Measurements from ENCODE around the gene MICU1. TPM values are rescaled to one million over a fixed set of nuclear protein-coding genes. Genes with fewer than 3 reads are reported as not detected.

MICU1 gene
- total RNA-seq, 2 donors from 2014 or later = 19.1 to 19.9 TPM

GRCh38 chr10:72429931-72430330, 195.9 kb downstream of the MICU1 start:
- H3K9me3 ChIP-seq (ENCODE audit: control insufficient read depth, low read length, poor library complexity, severe bottlenecking) = peaks cover 2% of the 10 kb centered on the region
- Mint-ChIP-seq H3K36me3 (ENCODE audit: low read depth) (no peaks in the 10 kb centered on the region), H3K27ac (no peak overlapping the region), H3K4me1 (no peaks in the 10 kb centered on the region), H3K4me3 (no peak overlapping the region), H3K27me3 (no peaks in the 10 kb centered on the region)
- no peak for DNase-seq
- ATAC-seq = no peak

- Mint-ChIP-seq H3K4me3 (no peak overlapping the region), H3K27ac (no peak overlapping the region), H3K36me3 (ENCODE audit: low read depth) (no peaks in the 10 kb centered on the region), H3K4me1 (no peaks in the 10 kb centered on the region), H3K27me3 (no peaks in the 10 kb centered on the region)
- DNase-seq (no peak), ATAC-seq (no peak)
- peaks cover 5% of the 10 kb centered on the region for H3K9me3 ChIP-seq (ENCODE audit: control insufficient read depth, low read length, poor library complexity, severe bottlenecking)
These were observed 198.9 kb downstream of the MICU1 start for GRCh38 chr10:72426986-72427385.

- Mint-ChIP-seq H3K4me3 (no peak overlapping the region), H3K4me1 (peaks cover 2% of the 10 kb centered on the region), H3K36me3 (ENCODE audit: low read depth) (peaks cover 2% of the 10 kb centered on the region), H3K27ac (no peak overlapping the region), H3K27me3 (no peaks in the 10 kb centered on the region)
- peaks cover 5% of the 10 kb centered on the region for H3K9me3 ChIP-seq (ENCODE audit: control insufficient read depth, low read length, poor library complexity, severe bottlenecking)
- no peak for DNase-seq
- no peak for ATAC-seq
These were observed 200.7 kb downstream of the MICU1 start for GRCh38 chr10:72425133-72425532.

- H3K9me3 ChIP-seq (ENCODE audit: control insufficient read depth, low read length, poor library complexity, severe bottlenecking) = peaks cover 5% of the 10 kb centered on the region
- Mint-ChIP-seq H3K4me3 (no peak overlapping the region), H3K27me3 (no peaks in the 10 kb centered on the region), H3K36me3 (ENCODE audit: low read depth) (peaks cover 2% of the 10 kb centered on the region), H3K27ac (no peak overlapping the region), H3K4me1 (peaks cover 2% of the 10 kb centered on the region)
- DNase-seq = no peak
- no peak for ATAC-seq
These were observed 201.3 kb downstream of the MICU1 start for GRCh38 chr10:72424561-72424960.

- no peak overlapping the region for H3K4me3 Mint-ChIP-seq
- no peaks in the 10 kb centered on the region for H3K27me3 Mint-ChIP-seq
- ATAC-seq (no peak), DNase-seq (no peak)
- H3K9me3 ChIP-seq (ENCODE audit: control insufficient read depth, low read length, poor library complexity, severe bottlenecking) = peaks cover 5% of the 10 kb centered on the region
- H3K36me3 Mint-ChIP-seq (ENCODE audit: low read depth) = peaks cover 2% of the 10 kb centered on the region
- H3K4me1 Mint-ChIP-seq = peaks cover 2% of the 10 kb centered on the region
- H3K27ac Mint-ChIP-seq = no peak overlapping the region
These were observed 202.5 kb downstream of the MICU1 start for GRCh38 chr10:72423426-72423825.

- H3K27me3 Mint-ChIP-seq = no peaks in the 10 kb centered on the region
- no peak overlapping the region for H3K4me3 Mint-ChIP-seq
These were observed 203.9 kb downstream of the MICU1 start for GRCh38 chr10:72421885-72422540.

GRCh38 chr10:72419241-72419640, 206.6 kb downstream of the MICU1 start:
- DNase-seq = no peak
- Mint-ChIP-seq H3K4me3 (no peak overlapping the region), H3K27me3 (no peaks in the 10 kb centered on the region), H3K4me1 (peaks cover 2% of the 10 kb centered on the region), H3K36me3 (ENCODE audit: low read depth) (peaks cover 2% of the 10 kb centered on the region), H3K27ac (no peak overlapping the region)
- no peak for ATAC-seq
- peaks cover 2% of the 10 kb centered on the region for H3K9me3 ChIP-seq (ENCODE audit: control insufficient read depth, low read length, poor library complexity, severe bottlenecking)

More at GRCh38 chr10:72421885-72422540, 203.9 kb downstream of the MICU1 start:
- Mint-ChIP-seq H3K36me3 (ENCODE audit: low read depth) (peaks cover 2% of the 10 kb centered on the region), H3K4me1 (peaks cover 2% of the 10 kb centered on the region), H3K27ac (no peak overlapping the region)
- ATAC-seq = no peak
- no peak for DNase-seq
- peaks cover 5% of the 10 kb centered on the region for H3K9me3 ChIP-seq (ENCODE audit: control insufficient read depth, low read length, poor library complexity, severe bottlenecking)

- ATAC-seq (no peak), DNase-seq (no peak)
- peaks cover 2% of the 10 kb centered on the region for H3K9me3 ChIP-seq (ENCODE audit: control insufficient read depth, low read length, poor library complexity, severe bottlenecking)
- Mint-ChIP-seq H3K36me3 (ENCODE audit: low read depth) (peaks cover 2% of the 10 kb centered on the region), H3K27ac (no peak overlapping the region), H3K4me1 (peaks cover 2% of the 10 kb centered on the region), H3K4me3 (no peak overlapping the region), H3K27me3 (no peaks in the 10 kb centered on the region)
These were observed 207.2 kb downstream of the MICU1 start for GRCh38 chr10:72418679-72419078.

- peaks cover 2% of the 10 kb centered on the region for H3K36me3 Mint-ChIP-seq (ENCODE audit: low read depth)
- ATAC-seq (no peak), DNase-seq (no peak)
- H3K9me3 ChIP-seq (ENCODE audit: control insufficient read depth, low read length, poor library complexity, severe bottlenecking) = peaks cover 2% of the 10 kb centered on the region
- H3K27ac Mint-ChIP-seq = no peak overlapping the region
- no peak overlapping the region for H3K4me3 Mint-ChIP-seq
- H3K4me1 Mint-ChIP-seq = peaks cover 2% of the 10 kb centered on the region
- no peaks in the 10 kb centered on the region for H3K27me3 Mint-ChIP-seq
These were observed 207.9 kb downstream of the MICU1 start for GRCh38 chr10:72417971-72418370.

- Mint-ChIP-seq H3K4me3 (no peak overlapping the region), H3K27me3 (no peaks in the 10 kb centered on the region), H3K4me1 (peaks cover 2% of the 10 kb centered on the region), H3K36me3 (ENCODE audit: low read depth) (peaks cover 1% of the 10 kb centered on the region), H3K27ac (no peak overlapping the region)
- DNase-seq (no peak), ATAC-seq (no peak)
- no peaks in the 10 kb centered on the region for H3K9me3 ChIP-seq (ENCODE audit: control insufficient read depth, low read length, poor library complexity, severe bottlenecking)
These were observed 209.2 kb downstream of the MICU1 start for GRCh38 chr10:72416661-72417060.

- Mint-ChIP-seq H3K4me1 (peaks cover 2% of the 10 kb centered on the region), H3K27ac (no peak overlapping the region), H3K4me3 (no peak overlapping the region), H3K27me3 (no peaks in the 10 kb centered on the region), H3K36me3 (ENCODE audit: low read depth) (no peaks in the 10 kb centered on the region)
- ATAC-seq (no peak), DNase-seq (no peak)
- no peaks in the 10 kb centered on the region for H3K9me3 ChIP-seq (ENCODE audit: control insufficient read depth, low read length, poor library complexity, severe bottlenecking)
These were observed 211.2 kb downstream of the MICU1 start for GRCh38 chr10:72414642-72415041.

GRCh38 chr10:72409167-72409566, 216.7 kb downstream of the MICU1 start:
- Mint-ChIP-seq H3K36me3 (ENCODE audit: low read depth) (no peaks in the 10 kb centered on the region), H3K27me3 (no peaks in the 10 kb centered on the region), H3K27ac (no peak overlapping the region), H3K4me1 (peaks cover 2% of the 10 kb centered on the region), H3K4me3 (no peak overlapping the region)
- no peaks in the 10 kb centered on the region for H3K9me3 ChIP-seq (ENCODE audit: control insufficient read depth, low read length, poor library complexity, severe bottlenecking)
- no peak for DNase-seq
- no peak for ATAC-seq

- Mint-ChIP-seq H3K27me3 (no peaks in the 10 kb centered on the region), H3K4me1 (peaks cover 2% of the 10 kb centered on the region), H3K4me3 (no peak overlapping the region), H3K36me3 (ENCODE audit: low read depth) (no peaks in the 10 kb centered on the region), H3K27ac (peak overlapping the region; percentile 45)
- DNase-seq (no peak), ATAC-seq (no peak)
- no peaks in the 10 kb centered on the region for H3K9me3 ChIP-seq (ENCODE audit: control insufficient read depth, low read length, poor library complexity, severe bottlenecking)
These were observed 217.8 kb downstream of the MICU1 start for GRCh38 chr10:72407927-72408600.

GRCh38 chr10:72407471-72407870, 218.4 kb downstream of the MICU1 start:
- ATAC-seq = no peak
- Mint-ChIP-seq H3K27me3 (no peaks in the 10 kb centered on the region), H3K4me3 (no peak overlapping the region), H3K4me1 (peaks cover 2% of the 10 kb centered on the region), H3K36me3 (ENCODE audit: low read depth) (no peaks in the 10 kb centered on the region), H3K27ac (no peak overlapping the region)
- H3K9me3 ChIP-seq (ENCODE audit: control insufficient read depth, low read length, poor library complexity, severe bottlenecking) = no peaks in the 10 kb centered on the region
- no peak for DNase-seq

Data from T-helper 17 cell (primary cell).